Measurements from ENCODE around the gene PAPOLB.

DNA sequence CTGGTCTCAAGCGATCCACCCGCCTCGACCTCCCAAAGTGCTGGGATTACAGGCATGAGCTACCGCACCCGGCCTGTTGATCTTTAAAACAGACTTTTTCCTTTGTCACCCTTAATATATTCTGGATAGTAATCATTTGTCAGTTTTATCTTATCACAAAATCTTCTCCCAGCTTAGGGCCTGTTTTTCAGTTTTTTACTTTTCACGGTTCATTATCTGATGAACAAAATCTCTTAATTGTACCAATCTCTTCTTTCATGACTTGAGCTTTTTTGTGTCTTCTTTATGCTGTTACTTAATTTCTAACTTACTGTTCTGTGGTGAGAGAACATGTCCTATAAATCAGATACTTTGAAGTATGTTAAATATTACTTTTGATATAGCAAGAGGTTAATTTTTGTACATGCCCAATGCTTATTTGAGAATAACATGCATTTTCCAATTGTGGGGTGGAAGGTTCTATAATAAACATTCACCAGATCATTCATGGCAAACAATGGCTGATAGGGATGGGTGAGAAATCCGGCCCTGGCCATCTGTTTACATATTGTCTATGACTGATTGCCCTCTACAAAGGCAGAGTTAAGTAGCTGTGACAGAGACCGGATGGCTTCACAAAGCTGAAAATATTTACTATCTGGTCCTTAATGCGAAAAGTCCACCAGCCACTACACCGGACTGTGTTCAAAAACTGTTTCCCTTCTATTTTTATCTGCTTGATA is 5.3 kb downstream of the PAPOLB start:
- TF ChIP-seq, protein P1, sequence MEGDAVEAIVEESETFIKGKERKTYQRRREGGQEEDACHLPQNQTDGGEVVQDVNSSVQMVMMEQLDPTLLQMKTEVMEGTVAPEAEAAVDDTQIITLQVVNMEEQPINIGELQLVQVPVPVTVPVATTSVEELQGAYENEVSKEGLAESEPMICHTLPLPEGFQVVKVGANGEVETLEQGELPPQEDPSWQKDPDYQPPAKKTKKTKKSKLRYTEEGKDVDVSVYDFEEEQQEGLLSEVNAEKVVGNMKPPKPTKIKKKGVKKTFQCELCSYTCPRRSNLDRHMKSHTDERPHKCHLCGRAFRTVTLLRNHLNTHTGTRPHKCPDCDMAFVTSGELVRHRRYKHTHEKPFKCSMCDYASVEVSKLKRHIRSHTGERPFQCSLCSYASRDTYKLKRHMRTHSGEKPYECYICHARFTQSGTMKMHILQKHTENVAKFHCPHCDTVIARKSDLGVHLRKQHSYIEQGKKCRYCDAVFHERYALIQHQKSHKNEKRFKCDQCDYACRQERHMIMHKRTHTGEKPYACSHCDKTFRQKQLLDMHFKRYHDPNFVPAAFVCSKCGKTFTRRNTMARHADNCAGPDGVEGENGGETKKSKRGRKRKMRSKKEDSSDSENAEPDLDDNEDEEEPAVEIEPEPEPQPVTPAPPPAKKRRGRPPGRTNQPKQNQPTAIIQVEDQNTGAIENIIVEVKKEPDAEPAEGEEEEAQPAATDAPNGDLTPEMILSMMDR (conservative IDR thresholded peaks at IDR 0.05; ENCODE audit: low read depth, low read length), result no peak
- TF ChIP-seq POLR2A (IDR thresholded peaks at IDR 0.05; ENCODE audit: low read depth, low read length) (no peak), RAD21 (IDR thresholded peaks at IDR 0.05; ENCODE audit: low read length) (no peak), MAFK (IDR thresholded peaks at IDR 0.05; ENCODE audit: low read depth, low read length) (no peak), MXI1 (IDR thresholded peaks at IDR 0.05; ENCODE audit: borderline replicate concordance, low read depth, low read length) (no peak), ELK1 (IDR thresholded peaks at IDR 0.05; ENCODE audit: borderline replicate concordance, low read depth, low read length) (no peak), MAZ (IDR thresholded peaks at IDR 0.05; ENCODE audit: borderline replicate concordance, low read depth, low read length) (no peak), RCOR1 (IDR thresholded peaks at IDR 0.05; ENCODE audit: insufficient replicate concordance, low read length) (no peak), FOS (IDR thresholded peaks at IDR 0.05; ENCODE audit: low read depth, low read length) (no peak)
